ENCODE results near the gene AGAP3. TPM values are rescaled to one million over a fixed set of nuclear protein-coding genes. Genes with fewer than 3 reads are reported as not detected.

Gene AGAP3
- total RNA-seq, 2 donors from 2014 or later, result 50.8 to 79.2 TPM

- Histone ChIP-seq H3K4me3 (no peak overlapping the region), H3K27me3 (no peaks in the 10 kb centered on the region), H3K9ac (ENCODE audit: low read depth in 2 of 2, low read length in 2 of 2) (no peak overlapping the region), H3K27ac (no peak overlapping the region), H3K4me1 (no peaks in the 10 kb centered on the region), H3K9me3 (no peaks in the 10 kb centered on the region), H3K36me3 (no peaks in the 10 kb centered on the region)
- no peak for TF ChIP-seq CTCF (IDR thresholded peaks at IDR 0.05)
- intact Hi-C loops (cut with DNase I), result no loop called here
- no peak for DNase-seq
Observed at GRCh38 chr7:151137791-151138152, 51.5 kb downstream of the AGAP3 start.

GRCh38 chr7:151138153-151138851 is 52.0 kb downstream of the AGAP3 start:
- no peak for TF ChIP-seq CTCF (IDR thresholded peaks at IDR 0.05)
- Histone ChIP-seq H3K27me3 (no peaks in the 10 kb centered on the region), H3K9ac (ENCODE audit: low read depth in 2 of 2, low read length in 2 of 2) (no peak overlapping the region), H3K27ac (no peak overlapping the region), H3K4me3 (no peak overlapping the region), H3K4me1 (no peaks in the 10 kb centered on the region), H3K36me3 (no peaks in the 10 kb centered on the region), H3K9me3 (no peaks in the 10 kb centered on the region)
- intact Hi-C loops (cut with DNase I), result no loop called here
- no peak for DNase-seq

- DNase-seq, result no peak
- Histone ChIP-seq H3K27me3 (no peaks in the 10 kb centered on the region), H3K4me1 (no peaks in the 10 kb centered on the region), H3K9ac (ENCODE audit: low read depth in 2 of 2, low read length in 2 of 2) (no peak overlapping the region), H3K9me3 (no peaks in the 10 kb centered on the region), H3K4me3 (no peak overlapping the region), H3K36me3 (no peaks in the 10 kb centered on the region), H3K27ac (no peak overlapping the region)
- intact Hi-C loops (cut with DNase I), result no loop called here
- no peak for TF ChIP-seq CTCF (IDR thresholded peaks at IDR 0.05)
Observed at GRCh38 chr7:151139071-151139790, 53.0 kb downstream of the AGAP3 start.

- H3K27me3 ChIP-seq, result no peaks in the 10 kb centered on the region
- TF ChIP-seq CTCF (IDR thresholded peaks at IDR 0.05), result no peak
- H3K4me3 ChIP-seq, result no peak overlapping the region
- no peaks in the 10 kb centered on the region for H3K4me1 ChIP-seq
- DNase-seq, result no peak
- H3K9ac ChIP-seq (ENCODE audit: low read depth in 2 of 2, low read length in 2 of 2), result no peak overlapping the region
- no peaks in the 10 kb centered on the region for H3K36me3 ChIP-seq
- H3K9me3 ChIP-seq, result no peaks in the 10 kb centered on the region
- no peak overlapping the region for H3K27ac ChIP-seq
- intact Hi-C loops (cut with DNase I), result no loop called here
Observed at GRCh38 chr7:151139791-151140190, 53.5 kb downstream of the AGAP3 start.

- H3K27ac ChIP-seq, result no peak overlapping the region
- no peaks in the 10 kb centered on the region for H3K4me1 ChIP-seq
- H3K36me3 ChIP-seq, result no peaks in the 10 kb centered on the region
- no peaks in the 10 kb centered on the region for H3K27me3 ChIP-seq
- TF ChIP-seq CTCF (IDR thresholded peaks at IDR 0.05), result no peak
- H3K4me3 ChIP-seq, result no peak overlapping the region
- no peak overlapping the region for H3K9ac ChIP-seq (ENCODE audit: low read depth in 2 of 2, low read length in 2 of 2)
- intact Hi-C loops (cut with DNase I), result no loop called here
- no peak for DNase-seq
- H3K9me3 ChIP-seq, result no peaks in the 10 kb centered on the region
Observed at GRCh38 chr7:151140826-151141225, 54.6 kb downstream of the AGAP3 start.

All from colonic mucosa (tissue), 4 donors.